H7 (cell line): Measurements from ENCODE around the gene SLC9A9. TPM values are rescaled to one million over a fixed set of nuclear protein-coding genes. Genes with fewer than 3 reads are reported as not detected.

ENCODE experiments used
- DNase-seq: peaks from one replicate; pipeline ENCODE4 v3.0.0; 2012
- H3K27me3 ChIP-seq: 2 replicates; pipeline ENCODE4 v1.6.0; 2011; ENCODE audit warnings: mild to moderate bottlenecking, low read length; ENCODE audit not compliant: control insufficient read depth, insufficient read depth
- H3K36me3 ChIP-seq: replicated peaks from 2 replicates; pipeline ENCODE4 v1.5.1; 2011; ENCODE audit warnings: low read length; ENCODE audit not compliant: control insufficient read depth, insufficient read depth
- H3K4me3 ChIP-seq: 2 replicates; pipeline ENCODE4 v1.5.1; 2011; ENCODE audit warnings: low read depth, mild to moderate bottlenecking, control low read depth, low read length, moderate library complexity; ENCODE audit not compliant: insufficient read depth
- total RNA-seq: library from RNA; depleted of rRNA; stranded (reverse); fragments of >200 nt; shearing (Covaris generic); gene quantifications from 2 replicates; pipeline ENCODE4 v1.2.3, GENCODE V29; 2014

The SLC9A9 gene
- total RNA-seq, 1 experiment from 2014 or later = 4.1 TPM

DNA sequence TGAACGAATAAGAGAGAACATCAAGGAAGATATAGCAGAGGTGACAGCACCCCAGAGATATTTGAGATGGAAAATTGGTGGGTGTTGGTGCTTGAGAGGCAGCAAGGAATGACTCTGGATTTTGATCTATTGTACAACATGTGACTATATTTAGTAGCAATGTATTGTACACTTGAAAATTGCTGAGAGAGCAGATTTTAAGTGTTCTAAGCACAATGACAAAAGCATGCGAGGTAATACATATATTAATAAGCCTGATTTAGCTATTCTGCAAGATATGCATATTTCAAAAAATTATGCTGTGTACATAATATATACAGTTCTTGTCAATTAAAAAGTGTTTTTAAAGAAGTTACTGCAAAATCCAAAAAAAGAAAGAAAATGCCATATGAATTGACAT is 194.3 kb downstream of the SLC9A9 start:
- Histone ChIP-seq H3K4me3 (no peak overlapping the region), H3K27me3 (no peaks in the 10 kb centered on the region)
- no peak for DNase-seq

DNA sequence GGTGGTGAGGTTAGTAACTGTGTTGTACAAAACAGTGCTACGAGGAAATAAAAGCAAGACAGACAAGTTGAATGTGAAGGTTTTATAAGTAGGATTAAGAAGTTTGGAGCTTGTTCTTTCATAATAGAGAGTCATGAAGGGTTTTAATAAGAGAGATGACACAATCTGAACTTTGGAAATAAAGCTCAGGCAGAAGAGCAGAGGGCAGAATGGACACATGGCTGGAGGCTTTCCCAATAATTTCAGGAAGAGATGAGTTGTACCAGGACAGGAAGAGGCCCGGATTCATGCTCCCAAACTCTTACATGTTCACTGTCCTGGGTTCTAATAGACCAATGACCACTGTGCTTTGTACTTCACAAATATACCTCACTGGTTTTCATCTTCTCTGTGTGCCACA is 194.8 kb downstream of the SLC9A9 start:
- H3K36me3 ChIP-seq = no peaks in the 10 kb centered on the region
- no peak for DNase-seq
- H3K27me3 ChIP-seq = no peaks in the 10 kb centered on the region
- H3K4me3 ChIP-seq = no peak overlapping the region

More for the DNA sequence above, 194.3 kb downstream of the SLC9A9 start:
- no peaks in the 10 kb centered on the region for H3K36me3 ChIP-seq

DNA sequence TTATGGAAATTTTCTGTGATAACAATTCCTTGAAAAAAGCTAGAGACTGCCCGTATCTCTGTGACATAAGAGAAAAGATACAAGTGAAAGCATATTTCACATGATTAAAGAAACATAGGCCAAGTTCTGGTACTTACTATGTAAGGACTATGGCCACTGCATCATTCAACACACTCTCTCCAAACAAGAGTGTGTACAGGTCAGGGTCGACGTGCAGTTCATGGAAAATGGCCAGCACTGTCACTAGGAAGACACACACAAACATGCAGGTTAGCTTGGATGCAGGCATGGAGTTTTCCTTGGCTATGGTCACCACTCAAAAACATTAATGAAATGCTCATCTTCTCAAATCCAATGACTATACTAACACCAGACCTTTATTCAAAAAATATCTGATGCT is 196.2 kb downstream of the SLC9A9 start:
- no peak for DNase-seq
- H3K4me3 ChIP-seq = no peak overlapping the region
- H3K27me3 ChIP-seq = no peaks in the 10 kb centered on the region
- H3K36me3 ChIP-seq = no peaks in the 10 kb centered on the region

DNA sequence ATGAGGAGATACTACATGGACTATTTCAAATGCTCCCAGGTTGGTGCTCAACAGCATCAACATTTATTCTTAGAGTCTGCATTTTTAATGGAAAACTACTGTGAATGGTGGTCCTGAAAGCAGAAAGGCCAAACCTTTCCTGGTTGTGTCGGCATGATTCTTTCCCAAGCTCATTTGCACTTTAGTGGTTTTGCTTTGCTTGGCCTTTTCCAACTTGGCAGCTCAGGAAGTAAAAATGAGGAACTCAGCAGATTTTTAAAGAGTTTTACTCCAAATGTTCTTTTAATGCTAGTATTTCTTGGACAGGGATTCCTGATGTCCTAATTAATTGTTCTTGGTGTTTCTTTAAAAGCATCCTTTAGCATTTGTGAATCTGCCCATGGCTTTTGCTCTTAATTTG is 197.4 kb downstream of the SLC9A9 start:
- H3K27me3 ChIP-seq = no peaks in the 10 kb centered on the region
- DNase-seq = no peak
- no peaks in the 10 kb centered on the region for H3K36me3 ChIP-seq
- no peak overlapping the region for H3K4me3 ChIP-seq

DNA sequence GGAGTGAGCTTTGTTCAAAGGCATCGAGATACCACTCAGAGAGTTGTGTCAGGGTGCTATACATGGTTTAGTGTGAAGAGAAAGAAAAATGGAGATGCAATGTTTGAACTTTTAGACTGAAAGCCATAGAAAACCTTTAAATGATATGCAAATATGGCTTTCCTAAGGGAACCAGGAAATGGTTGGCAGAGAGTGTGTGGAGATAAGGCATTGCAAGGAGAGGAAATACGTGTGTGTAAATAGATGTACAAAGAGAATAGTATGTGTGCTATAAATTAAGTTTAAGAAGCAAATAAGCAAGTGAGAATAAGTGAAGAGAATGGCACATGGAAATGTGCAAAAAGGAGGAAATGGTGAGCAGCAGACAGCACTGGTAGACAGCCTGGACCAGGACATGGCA is 198.1 kb downstream of the SLC9A9 start:
- Histone ChIP-seq H3K4me3 (no peak overlapping the region), H3K36me3 (no peaks in the 10 kb centered on the region)

DNA sequence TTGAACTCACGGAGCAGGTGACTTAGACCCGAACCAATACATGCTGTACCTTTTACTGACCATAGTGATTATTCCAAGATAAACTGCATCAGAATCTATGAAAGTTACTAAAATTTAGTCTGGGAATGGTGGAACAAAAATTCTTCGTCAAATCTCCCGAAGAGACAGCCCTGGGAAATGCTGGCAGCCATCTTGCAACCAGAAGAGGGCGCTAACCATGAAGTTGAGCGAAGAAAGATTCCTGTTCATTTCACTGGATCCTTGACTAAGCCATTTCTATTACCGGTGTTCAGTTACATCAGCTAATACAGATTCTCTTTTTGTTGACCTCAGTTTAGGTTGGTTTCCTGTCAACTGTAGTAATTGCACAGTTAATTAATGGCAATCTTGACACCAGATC is 199.6 kb downstream of the SLC9A9 start:
- Histone ChIP-seq H3K36me3 (no peaks in the 10 kb centered on the region), H3K4me3 (no peak overlapping the region), H3K27me3 (no peaks in the 10 kb centered on the region)
- DNase-seq = peak; percentile 17

More for the DNA sequence above, 198.1 kb downstream of the SLC9A9 start:
- no peaks in the 10 kb centered on the region for H3K27me3 ChIP-seq
- DNase-seq = no peak

DNA sequence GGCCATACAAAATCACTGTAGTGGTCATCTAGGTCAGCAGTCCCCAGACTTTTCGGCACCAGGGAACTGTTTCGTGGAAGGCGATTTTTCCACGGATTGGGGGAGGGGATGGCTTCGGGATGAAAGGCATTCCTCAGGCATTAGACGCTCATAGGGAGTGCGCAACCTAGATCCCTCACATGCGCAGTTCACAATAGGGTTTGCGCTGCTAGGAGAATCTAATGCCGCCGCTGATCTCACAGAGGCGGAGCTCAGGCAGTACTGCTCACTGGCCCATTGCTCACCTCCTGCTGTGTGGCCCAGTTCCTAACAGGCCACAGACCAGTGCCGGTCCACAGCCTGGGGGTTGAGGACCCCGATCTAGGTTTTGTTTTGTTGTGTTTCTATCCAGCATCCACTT is 200.1 kb downstream of the SLC9A9 start:
- DNase-seq = no peak
- Histone ChIP-seq H3K4me3 (no peak overlapping the region), H3K27me3 (no peaks in the 10 kb centered on the region), H3K36me3 (no peaks in the 10 kb centered on the region)

DNA sequence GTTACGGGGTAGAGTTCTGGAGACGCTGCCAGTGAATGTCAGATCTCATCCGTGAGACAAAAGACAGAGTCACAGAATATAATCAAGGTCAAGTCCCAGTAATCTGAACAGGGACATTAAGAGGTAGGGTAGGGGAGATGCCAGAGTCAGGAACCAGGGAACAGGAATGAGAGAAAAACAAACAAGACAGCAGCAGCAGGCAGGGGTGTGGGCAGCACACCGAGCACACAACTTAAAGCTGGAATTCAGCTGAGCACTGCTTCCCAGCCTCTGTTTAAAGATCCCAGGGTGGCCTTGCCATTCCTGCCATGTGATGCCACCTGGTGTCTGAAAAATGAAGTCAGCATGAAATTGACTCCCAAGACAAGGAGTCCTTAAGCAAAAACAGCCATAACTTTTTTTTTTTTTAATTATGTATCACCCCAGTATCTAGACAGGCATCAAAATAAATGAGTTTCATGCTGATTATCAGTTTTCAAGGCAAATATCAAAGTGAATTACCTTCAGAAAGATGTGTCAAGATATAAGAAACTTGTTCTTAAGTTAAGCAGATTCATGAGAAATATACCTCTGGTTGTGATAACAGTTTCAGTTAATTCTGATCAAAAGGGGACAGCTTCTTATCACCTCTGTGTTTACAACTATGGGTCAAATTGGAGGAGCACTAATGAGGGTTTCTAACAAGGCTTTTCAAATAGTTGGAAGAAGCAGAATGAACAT is 203.7 kb downstream of the SLC9A9 start:
- no peaks in the 10 kb centered on the region for H3K27me3 ChIP-seq
- no peak overlapping the region for H3K4me3 ChIP-seq
- H3K36me3 ChIP-seq = no peaks in the 10 kb centered on the region
- DNase-seq = peak; percentile 52

DNA sequence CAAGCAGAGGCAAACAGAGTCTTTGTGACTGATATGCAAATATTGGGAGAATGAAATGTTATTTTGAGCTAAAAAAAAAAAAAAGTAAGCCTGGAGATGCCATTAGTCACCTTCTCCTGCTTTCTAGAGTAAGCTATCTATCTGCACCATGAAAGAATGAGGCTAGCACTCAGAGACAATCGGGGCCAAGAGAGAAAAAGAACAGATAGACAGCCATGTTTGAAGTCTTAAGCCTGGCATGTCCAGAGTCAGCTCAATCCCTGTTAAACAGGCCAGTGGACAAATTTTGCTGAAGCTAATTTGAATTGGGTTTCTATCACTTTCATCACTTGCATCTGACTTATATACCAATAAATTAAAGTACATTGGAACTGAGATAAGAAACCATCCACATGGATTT is 204.4 kb downstream of the SLC9A9 start:
- H3K4me3 ChIP-seq = no peak overlapping the region
- no peak for DNase-seq
- no peaks in the 10 kb centered on the region for H3K36me3 ChIP-seq
- H3K27me3 ChIP-seq = no peaks in the 10 kb centered on the region

DNA sequence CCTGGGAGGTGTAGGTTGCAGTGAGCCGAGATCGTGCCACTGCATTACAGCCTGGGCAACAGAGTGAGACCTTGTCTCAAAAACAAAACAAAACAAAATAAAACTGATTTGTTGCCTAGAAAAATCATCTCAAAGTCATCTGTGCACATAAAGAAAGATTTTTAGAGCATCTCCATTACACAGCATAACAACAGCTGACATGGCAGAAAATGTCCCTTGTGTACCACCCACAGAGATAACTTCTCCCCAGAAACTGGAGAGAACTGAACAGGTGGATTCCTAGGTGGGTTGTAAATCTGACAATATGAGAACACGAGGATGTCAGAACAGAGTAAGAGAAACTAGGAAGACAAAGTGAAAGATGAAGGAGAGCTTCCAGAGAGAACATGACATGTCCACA is 207.5 kb downstream of the SLC9A9 start:
- Histone ChIP-seq H3K36me3 (no peaks in the 10 kb centered on the region), H3K4me3 (no peak overlapping the region), H3K27me3 (no peaks in the 10 kb centered on the region)
- DNase-seq = no peak

DNA sequence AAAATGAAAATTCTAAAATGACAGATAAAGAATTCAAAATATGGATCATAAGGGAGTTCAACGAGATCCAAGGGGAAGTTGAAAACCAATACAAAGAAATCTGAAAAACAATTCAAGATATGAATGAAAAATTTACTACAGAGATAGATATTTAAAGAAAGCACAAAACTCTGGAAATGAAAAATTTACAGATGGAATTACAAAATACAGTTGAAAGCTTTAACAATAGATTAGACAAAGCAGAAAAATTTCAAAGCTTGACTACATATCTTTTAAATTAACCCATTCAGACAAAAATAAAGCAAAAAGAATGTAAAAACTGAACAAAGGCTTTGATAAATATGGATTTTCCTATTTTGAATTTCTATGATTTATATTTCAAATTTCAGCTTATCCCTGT is 211.1 kb downstream of the SLC9A9 start:
- DNase-seq = no peak
- Histone ChIP-seq H3K4me3 (no peak overlapping the region), H3K36me3 (no peaks in the 10 kb centered on the region)

DNA sequence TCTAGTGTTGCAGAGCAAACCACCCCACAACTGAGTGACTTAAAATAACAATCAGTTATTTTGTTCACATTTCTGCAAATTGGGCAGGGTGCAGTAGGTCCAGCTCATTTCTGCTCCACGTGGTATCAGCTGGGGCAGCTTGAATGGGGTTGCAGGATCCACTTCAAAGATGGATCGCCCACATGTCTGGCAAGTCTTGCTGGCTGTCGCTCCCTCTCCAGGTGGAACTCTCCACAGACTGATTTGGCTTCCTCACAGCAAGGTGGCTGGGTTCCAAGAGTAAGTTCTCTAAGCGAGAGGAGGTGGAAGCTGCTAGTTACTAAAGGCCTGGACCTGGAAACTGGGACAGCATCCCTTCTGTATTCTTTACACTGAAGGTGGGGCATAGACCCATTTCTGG is 213.3 kb downstream of the SLC9A9 start:
- H3K4me3 ChIP-seq = no peak overlapping the region
- no peaks in the 10 kb centered on the region for H3K36me3 ChIP-seq
- H3K27me3 ChIP-seq = no peaks in the 10 kb centered on the region
- no peak for DNase-seq

More for the DNA sequence above, 211.1 kb downstream of the SLC9A9 start:
- H3K27me3 ChIP-seq = no peaks in the 10 kb centered on the region

DNA sequence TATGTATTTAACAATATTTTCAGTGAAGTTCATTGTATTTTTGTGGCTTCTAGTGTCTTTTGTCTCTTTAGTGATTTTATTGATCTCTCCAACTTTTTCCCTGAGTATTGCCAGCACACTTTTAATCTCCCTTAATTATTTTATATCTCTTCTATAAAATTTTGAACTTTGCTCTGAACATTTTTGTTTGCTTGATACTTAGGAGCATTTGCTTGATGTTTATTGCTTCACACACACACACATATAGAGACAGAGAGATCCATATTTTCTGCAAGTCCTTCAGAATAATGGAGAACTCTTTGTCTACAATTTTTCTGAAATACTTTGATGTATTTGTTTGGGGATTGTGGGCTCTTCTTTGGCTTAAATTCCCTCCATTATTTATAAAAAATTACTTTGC is 213.8 kb downstream of the SLC9A9 start:
- no peak overlapping the region for H3K4me3 ChIP-seq
- no peak for DNase-seq
- H3K36me3 ChIP-seq = no peaks in the 10 kb centered on the region
- no peaks in the 10 kb centered on the region for H3K27me3 ChIP-seq

DNA sequence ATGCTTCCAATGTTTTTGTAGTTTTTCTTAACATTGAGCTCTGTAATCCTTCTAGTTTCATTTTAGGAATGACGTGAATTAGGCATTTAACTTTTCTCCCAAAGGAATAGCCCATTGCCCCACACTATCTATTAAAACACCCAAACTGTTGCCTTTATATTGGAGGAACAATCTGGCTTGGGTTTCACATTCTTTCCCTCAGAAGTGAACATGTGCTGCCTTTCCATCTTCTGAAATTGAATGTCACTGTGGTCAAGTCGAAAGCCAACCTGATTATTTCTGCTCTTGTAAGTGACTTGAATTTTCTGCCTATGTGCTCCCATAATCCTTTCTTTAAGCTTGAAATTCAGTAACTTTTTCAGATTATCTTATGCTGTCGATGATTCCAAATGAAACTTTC is 214.5 kb downstream of the SLC9A9 start:
- DNase-seq = no peak
- no peaks in the 10 kb centered on the region for H3K27me3 ChIP-seq
- H3K4me3 ChIP-seq = no peak overlapping the region
- H3K36me3 ChIP-seq = no peaks in the 10 kb centered on the region

DNA sequence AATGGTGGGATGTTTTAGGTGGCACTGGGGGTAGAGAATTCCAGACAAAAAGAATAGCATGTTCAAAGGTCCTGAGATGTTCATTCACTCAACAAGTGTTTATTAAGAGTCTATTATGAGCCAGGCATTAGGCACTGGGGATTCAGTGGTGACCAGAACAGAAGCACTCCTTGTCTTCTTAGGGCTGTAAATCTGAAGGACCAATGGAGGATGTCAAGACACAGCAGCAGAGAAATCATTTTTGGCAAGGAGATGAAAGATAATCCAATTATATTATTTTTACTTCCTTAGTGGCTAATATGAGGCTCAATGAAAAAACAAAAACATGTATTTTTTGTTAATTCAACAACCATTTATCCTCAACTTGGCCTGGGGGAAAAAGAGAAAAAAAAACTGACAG is 218.5 kb downstream of the SLC9A9 start:
- DNase-seq = no peak
- Histone ChIP-seq H3K27me3 (no peaks in the 10 kb centered on the region), H3K36me3 (no peaks in the 10 kb centered on the region), H3K4me3 (no peak overlapping the region)

DNA sequence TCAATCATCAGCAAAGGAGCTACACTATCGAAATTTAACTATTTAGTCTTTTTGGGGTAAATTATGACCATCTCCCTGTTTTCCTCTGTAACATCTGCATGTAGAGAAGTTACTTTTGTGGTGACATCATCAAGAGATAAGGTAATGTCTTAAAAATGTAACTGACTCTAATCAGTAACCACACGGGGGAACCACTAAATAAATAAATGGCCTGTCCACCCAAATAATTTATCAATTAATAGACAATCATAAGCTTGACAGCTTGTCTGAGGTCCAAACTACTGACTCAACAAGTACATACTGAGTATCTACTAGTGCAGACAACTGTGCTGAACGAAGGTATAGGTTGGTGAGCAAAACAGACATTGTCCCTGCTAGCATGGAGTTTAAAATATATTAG is 219.3 kb downstream of the SLC9A9 start:
- no peaks in the 10 kb centered on the region for H3K36me3 ChIP-seq
- no peak overlapping the region for H3K4me3 ChIP-seq
- DNase-seq = no peak
- H3K27me3 ChIP-seq = no peaks in the 10 kb centered on the region
